Transverse colon (tissue), 4 donors: ENCODE measurements around the gene ARMC3.

ENCODE experiments used
- EP300 ChIP-seq: sonication (generic); formaldehyde crosslinking; IDR thresholded peaks from one replicate; pipeline ENCODE4 v1.6.1; 2017; ENCODE audit warnings: antibody characterized with exemption, low read depth
- POLR2A ChIP-seq: fragments of 450-650 bp; IDR thresholded peaks from one replicate; pipeline ENCODE4 v1.6.1; 2016; ENCODE audit warnings: antibody characterized with exemption, mild to moderate bottlenecking, moderate library complexity
- POLR2AphosphoS5 ChIP-seq, 3 donors: sonication (generic); formaldehyde crosslinking; IDR thresholded peaks; one replicate each; pipeline ENCODE4 v1.6.1; 2016; ENCODE audit warnings: antibody characterized with exemption in 3 of 3
- TF ChIP-seq, protein P1 (sequence below), 5 experiments: fragments of 200-600 bp in 3 of 5; fragments of 450-650 bp in 2 of 5; sonication (generic) in 3 of 5; IDR thresholded peaks; 1 replicate in 2 of 5; 2 replicates in 3 of 5; pipeline ENCODE4 v1.5.1; 2016 to 2017; ENCODE audit warnings: antibody characterized with exemption in 5 of 5, inconsistent platforms in 3 of 5, mild to moderate bottlenecking in 2 of 5, moderate library complexity in 1 of 5

DNA sequence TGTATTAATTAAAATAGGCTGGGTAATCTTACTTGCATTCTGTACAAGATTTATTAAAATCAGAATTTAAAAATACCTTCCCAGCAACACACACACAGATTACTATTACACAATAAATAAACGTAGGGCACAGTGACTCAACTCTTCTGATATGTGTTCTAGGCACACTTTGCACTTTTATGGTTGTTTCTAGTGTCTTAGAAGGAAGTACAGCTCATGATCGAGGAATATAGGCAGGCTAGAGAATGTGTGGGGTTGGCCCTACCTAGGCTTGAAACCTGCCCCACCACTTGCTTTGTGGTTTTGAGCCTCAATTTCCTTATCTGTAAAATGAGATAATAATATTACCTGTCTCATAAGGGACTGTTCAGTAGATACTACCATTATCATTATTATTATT lies 30.5 kb downstream of the ARMC3 start:
- TF ChIP-seq POLR2A, result no peak
- TF ChIP-seq, protein P1, sequence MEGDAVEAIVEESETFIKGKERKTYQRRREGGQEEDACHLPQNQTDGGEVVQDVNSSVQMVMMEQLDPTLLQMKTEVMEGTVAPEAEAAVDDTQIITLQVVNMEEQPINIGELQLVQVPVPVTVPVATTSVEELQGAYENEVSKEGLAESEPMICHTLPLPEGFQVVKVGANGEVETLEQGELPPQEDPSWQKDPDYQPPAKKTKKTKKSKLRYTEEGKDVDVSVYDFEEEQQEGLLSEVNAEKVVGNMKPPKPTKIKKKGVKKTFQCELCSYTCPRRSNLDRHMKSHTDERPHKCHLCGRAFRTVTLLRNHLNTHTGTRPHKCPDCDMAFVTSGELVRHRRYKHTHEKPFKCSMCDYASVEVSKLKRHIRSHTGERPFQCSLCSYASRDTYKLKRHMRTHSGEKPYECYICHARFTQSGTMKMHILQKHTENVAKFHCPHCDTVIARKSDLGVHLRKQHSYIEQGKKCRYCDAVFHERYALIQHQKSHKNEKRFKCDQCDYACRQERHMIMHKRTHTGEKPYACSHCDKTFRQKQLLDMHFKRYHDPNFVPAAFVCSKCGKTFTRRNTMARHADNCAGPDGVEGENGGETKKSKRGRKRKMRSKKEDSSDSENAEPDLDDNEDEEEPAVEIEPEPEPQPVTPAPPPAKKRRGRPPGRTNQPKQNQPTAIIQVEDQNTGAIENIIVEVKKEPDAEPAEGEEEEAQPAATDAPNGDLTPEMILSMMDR (IDR thresholded peaks at IDR 0.05), result no peak
- no peak for TF ChIP-seq POLR2AphosphoS5 (IDR thresholded peaks at IDR 0.05)
- no peak for TF ChIP-seq EP300
